Measurements from ENCODE around the gene PTPRK. TPM values are rescaled to one million over a fixed set of nuclear protein-coding genes. Genes with fewer than 3 reads are reported as not detected.

PTPRK gene
- total and polyA plus RNA-seq, 10 of the 15 experiments (the other 5 are each of a cell fraction or from before 2014, with no cell fraction given), result 0.23 to 1.9 (median 0.55) TPM

- TF ChIP-seq USF2 (IDR thresholded peaks at IDR 0.05; ENCODE audit: borderline replicate concordance, low read depth, low read length) (no peak), ASH2L (IDR thresholded peaks at IDR 0.05; ENCODE audit: borderline replicate concordance, low read depth) (no peak)
These were observed 42.0 kb downstream of the PTPRK start (continued) for GRCh38 chr6:128478230-128479047.

- no peak overlapping the region for H3K4me3 ChIP-seq
- WGBS (ENCODE audit: insufficient coverage, insufficient replicate concordance, low lambda C conversion rate, missing lambda C conversion rate), result 0% methylated on average over 1 of the region's 1 CpG
- ChIA-PET SMC1A (ENCODE audit: uncharacterized antibody, unreplicated experiment) (no interaction called here), POLR2A (no interaction called here), CTCF (no interaction called here), RAD21 (ENCODE audit: unreplicated experiment) (no interaction called here)
- H2AFZ ChIP-seq (ENCODE audit: control insufficient read depth, low read depth, low read length), result no peak overlapping the region
- H3K36me3 ChIP-seq (ENCODE audit: control insufficient read depth in 2 of 2, insufficient read depth in 2 of 2, low read length in 1 of 2), result no peaks in the 10 kb centered on the region
- H3K9me3 ChIP-seq (replicated peaks; ENCODE audit: control insufficient read depth, insufficient read depth, low read length), result no peaks in the 10 kb centered on the region
- H3K27me3 ChIP-seq (replicated peaks in 1 of 2; ENCODE audit: control insufficient read depth in 2 of 2, insufficient read depth in 2 of 2, low read length in 1 of 2), result no peaks in the 10 kb centered on the region
- no peak overlapping the region for H3K4me2 ChIP-seq (ENCODE audit: control insufficient read depth, insufficient read depth)
- BruUV-seq (replicated peaks), result no TSS peak
- ATAC-seq, result no peak
- H3K4me1 ChIP-seq (ENCODE audit: control insufficient read depth, insufficient read depth, low read length), result no peaks in the 10 kb centered on the region
- H3K27ac ChIP-seq (ENCODE audit: control insufficient read depth, insufficient read depth), result no peak overlapping the region
- intact Hi-C loops (cut with micrococcal nuclease; ENCODE audit: unreplicated experiment), result no loop called here
- FAIRE-seq, result no peak
- in situ Hi-C loops (cut with MboI), result no loop called here
- no peak for TF ChIP-seq RAD21 (IDR thresholded peaks at IDR 0.05; ENCODE audit: insufficient read depth, low read depth, low read length)
- no peak for TF ChIP-seq POLR2AphosphoS2 (IDR thresholded peaks at IDR 0.05; ENCODE audit: low read depth, low read length)
- no peak for TF ChIP-seq ELK1 (IDR thresholded peaks at IDR 0.05; ENCODE audit: low read depth, low read length)
- TF ChIP-seq IKZF2 (IDR thresholded peaks at IDR 0.05), result no peak
- no peak for TF ChIP-seq USF2 (IDR thresholded peaks at IDR 0.05; ENCODE audit: borderline replicate concordance, low read depth, low read length)
- no peak for TF ChIP-seq KAT2A (conservative IDR thresholded peaks at IDR 0.05; ENCODE audit: control insufficient read depth, low read depth, low read length)
- TF ChIP-seq YY1 (IDR thresholded peaks at IDR 0.05; ENCODE audit: low read depth, low read length), result no peak
- TF ChIP-seq MYC (IDR thresholded peaks at IDR 0.05; ENCODE audit: insufficient read depth, insufficient read length, insufficient replicate concordance, low read length, severe bottlenecking), result no peak
- no peak for TF ChIP-seq NR2C1 (IDR thresholded peaks at IDR 0.05)
- no peak for TF ChIP-seq SMC3 (IDR thresholded peaks at IDR 0.05; ENCODE audit: borderline replicate concordance, low read length)
- no peak for TF ChIP-seq STAT3 (IDR thresholded peaks at IDR 0.05; ENCODE audit: low read depth, low read length)
- TF ChIP-seq E2F8 (IDR thresholded peaks at IDR 0.05; ENCODE audit: low read depth, partially characterized antibody), result no peak
- DNase-seq (ENCODE audit: low read depth, low spot score), result no peak
- H3K79me2 ChIP-seq (ENCODE audit: control insufficient read depth, insufficient read depth, low read length), result no peaks in the 10 kb centered on the region
- no peak overlapping the region for H3K9ac ChIP-seq (ENCODE audit: control insufficient read depth, insufficient read depth, low read length)
- no peaks in the 10 kb centered on the region for H4K20me1 ChIP-seq (ENCODE audit: control insufficient read depth, insufficient read depth)
These were observed 45.5 kb downstream of the PTPRK start for GRCh38 chr6:128474933-128475332.

Measured in GM12878 (cell line).